Heart right ventricle (tissue), 16 donors: ENCODE measurements around the gene LRRN4. TPM values are rescaled to one million over a fixed set of nuclear protein-coding genes. Genes with fewer than 3 reads are reported as not detected.

Experiments
- ATAC-seq, 8 donors: fragments of 200-7000 bp; cut with Tn5 transposase; one replicate each; pipeline ENCODE4 v1.9.1; 2020; ENCODE audit warnings: mild to moderate bottlenecking in 8 of 8, moderate library complexity in 8 of 8, moderate number of reproducible peaks in 1 of 8
- DNase-seq, 2 donors: peaks; one replicate each; pipeline ENCODE4 v3.0.0-alpha.2; 2020
- H3K27ac ChIP-seq, 10 donors: fragments of 200-600 bp; sonication (generic) in 2 of 10; one replicate each; pipeline versions ENCODE4 v1.5.0 to v1.8.0; 2020 to 2022; ENCODE audit warnings: mild to moderate bottlenecking in 3 of 10
- H3K27me3 ChIP-seq, 7 donors: fragments of 200-600 bp; one replicate each; pipeline ENCODE4 v1.8.0; 2021 to 2022; ENCODE audit warnings: mild to moderate bottlenecking in 2 of 7
- H3K36me3 ChIP-seq, 9 donors: fragments of 200-600 bp; sonication (generic) in 1 of 9; one replicate each; pipeline versions ENCODE4 v1.5.0 to v1.8.0; 2020 to 2022; ENCODE audit warnings: mild to moderate bottlenecking in 2 of 9
- H3K4me1 ChIP-seq, 9 donors: fragments of 200-600 bp; sonication (generic) in 1 of 9; one replicate each; pipeline versions ENCODE4 v1.5.0 to v1.8.0; 2020 to 2022; ENCODE audit warnings: mild to moderate bottlenecking in 4 of 9
- H3K4me3 ChIP-seq, 10 donors: fragments of 200-600 bp; sonication (generic) in 2 of 10; one replicate each; pipeline versions ENCODE4 v1.5.0 to v1.8.0; 2020 to 2022; ENCODE audit warnings: mild to moderate bottlenecking in 7 of 10, moderate library complexity in 2 of 10
- H3K9me3 ChIP-seq, 11 donors: fragments of 200-600 bp in 10 of 11; sonication (generic) in 2 of 11; one replicate each; pipeline versions ENCODE4 v1.5.0 to v1.8.0; 2013 to 2022; ENCODE audit warnings: mild to moderate bottlenecking in 2 of 11, control low read depth in 1 of 11, moderate library complexity in 1 of 11
- CTCF ChIP-seq, 9 donors: fragments of 200-600 bp; sonication (generic) in 2 of 9; IDR thresholded peaks; one replicate each; pipeline versions ENCODE4 v1.5.0 to v1.8.0; 2021 to 2022; ENCODE audit warnings: antibody characterized with exemption in 9 of 9, mild to moderate bottlenecking in 5 of 9, moderate library complexity in 1 of 9
- WGBS, 2 donors: extraction: QIAGEN DNeasy Blood & Tissue Kit; methylation state at CpG; one replicate each; pipeline ENCODE4 v1.1.7; 2013; ENCODE audit warnings: inconsistent platforms in 1 of 2; 5-methylcytosine and 5-hydroxymethylcytosine counted together
- intact Hi-C, 10 donors: fragments of 100-400 bp; cut with DNase I; formaldehyde crosslinking; loops; one replicate each; pipeline versions ENCODE4 v1.11.1 to v1.14.2; 2022
- polyA plus RNA-seq, 2 donors: library from polyadenylated mRNA; stranded (reverse); fragments of 200-250 nt; gene quantifications; one replicate each; pipeline ENCODE4 v1.2.3, GENCODE V29; 2013
- total RNA-seq, 10 donors: library from RNA; stranded (reverse); fragmentation: NEBNext Ultra II Directional in 3 of 10; extraction: Animal tissue kit (Norgen Biotek cat#: 25700) in 3 of 10; gene quantifications; one replicate each; pipeline versions ENCODE4 v1.2.1 to v1.2.4, GENCODE V29; 2021 to 2023
- donor health status: Arrhythmogenic right ventricular cardiomyopathy.
- donor health status: ischemic (EF 13 %, LVEDD 7.1; RV severe dilation, severe dysfunction).
- donor health status: healthy with polysubstance abuse.
- donor health status: DM: no; HTN: yes; CAD: no.
- donor health status: DM: no; HTN: no; CAD: no.
- donor health status: ischemic (EF 25% LVEDD 6.9; RV normal size, moderate dysfunction).
- donor health status: ischemic (EF 25% LVEDD 5.7; RV mildly dilated, moderate dysfunction).
- donor health status: healthy.
- donor health status: DM: yes; HTN: yes; CAD: no.
- donor health status: Ischemic cardiomyopathy.
- donor health status: ischemic (EF 35%, LVEDD 5.7; RV mildly dilated, moderate dysfunction).
- donor health status: nonischemic (EF 11% LVEDD 7.7; RV severe dilation, severe dysfunction).
- donor health status: DM: yes; HTN: yes; CAD: no.
- donor health status: PGD.
- donor health status: ischemic (EF 29% LVEDD 5.4; RV normal size, mild dysfunction).
- donor health status: nonischemic (EF 23%, LVEDD 6.1; RV moderate dilation, normal function).

The LRRN4 gene
- total and polyA plus RNA-seq, 12 donors, result 0.11 to 1.1 (median 0.21) TPM; not detected in 4

- H3K27ac ChIP-seq, result no peak overlapping the region
- H3K9me3 ChIP-seq, result no peaks in the 10 kb centered on the region
- peaks cover 0 to 22% (median 5%) of the 10 kb centered on the region in 9 donors for H3K4me1 ChIP-seq
- H3K27me3 ChIP-seq, result no peaks in the 10 kb centered on the region
- 89 to 90% methylated on average over 6 of the region's 6 CpGs for WGBS, 2 donors
- TF ChIP-seq CTCF (IDR thresholded peaks at IDR 0.05), result no peak
- no peak overlapping the region for H3K4me3 ChIP-seq
- H3K36me3 ChIP-seq, result no peaks in the 10 kb centered on the region
- DNase-seq (no peak), ATAC-seq (no peak)
- intact Hi-C loops, result loop anchor here in 6 of 10 donors (5.0 to 10.0 kb wide), 5 partner anchors 119 to 546 kb away; partner anchors contain the start of genes MCM8 (in 1 of the 6) and TRMT6 (in 1 of the 6)
Observed at GRCh38 chr20:6070829-6071695, 17.2 kb upstream of the LRRN4 start.

GRCh38 chr20:6069669-6070068 is 15.8 kb upstream of the LRRN4 start:
- DNase-seq (no peak), ATAC-seq (no peak)
- H3K4me3 ChIP-seq, result no peak overlapping the region
- H3K36me3 ChIP-seq, result no peaks in the 10 kb centered on the region
- TF ChIP-seq CTCF (IDR thresholded peaks at IDR 0.05), result no peak
- H3K27ac ChIP-seq, result no peak overlapping the region
- no peaks in the 10 kb centered on the region for H3K27me3 ChIP-seq
- H3K4me1 ChIP-seq, result peaks cover 0 to 8% (median 0%) of the 10 kb centered on the region in 9 donors
- no peaks in the 10 kb centered on the region for H3K9me3 ChIP-seq
- WGBS, 2 donors, result 75 to 85% methylated on average over 2 of the region's 2 CpGs
- intact Hi-C loops, result loop anchor here in 6 of 10 donors (5.0 to 10.0 kb wide), 5 partner anchors 117 to 545 kb away; partner anchors contain the start of genes MCM8 (in 1 of the 6) and TRMT6 (in 1 of the 6)

- Histone ChIP-seq H3K36me3 (no peaks in the 10 kb centered on the region), H3K4me1 (no peaks in the 10 kb centered on the region), H3K4me3 (no peak overlapping the region), H3K9me3 (no peaks in the 10 kb centered on the region), H3K27ac (no peak overlapping the region), H3K27me3 (no peaks in the 10 kb centered on the region)
- intact Hi-C loops, result no loop called here
- no peak for ATAC-seq
- TF ChIP-seq CTCF (IDR thresholded peaks at IDR 0.05), result no peak
- DNase-seq, result no peak
- 80 to 89% methylated on average over 4 of the region's 4 CpGs for WGBS, 2 donors
Observed at GRCh38 chr20:6067763-6068318, 14.0 kb upstream of the LRRN4 start.

- DNase-seq (no peak), ATAC-seq (no peak)
- Histone ChIP-seq H3K4me3 (no peak overlapping the region), H3K27me3 (no peaks in the 10 kb centered on the region), H3K9me3 (no peaks in the 10 kb centered on the region), H3K27ac (no peak overlapping the region), H3K36me3 (no peaks in the 10 kb centered on the region), H3K4me1 (no peaks in the 10 kb centered on the region)
- TF ChIP-seq CTCF (IDR thresholded peaks at IDR 0.05), result no peak
- intact Hi-C loops, result no loop called here
- 76 to 83% methylated on average over 3 of the region's 3 CpGs for WGBS, 2 donors
Observed at GRCh38 chr20:6066582-6066981, 12.7 kb upstream of the LRRN4 start.
